SK-N-SH treated with all-trans-retinoic acid at 6 μM for 48 hours (cell line): ENCODE measurements around the gene VIM.

ENCODE experiments used
- ATAC-seq: fragments of 200-7000 bp; cut with Tn5 transposase; 3 replicates; pipeline ENCODE4 v1.9.1; 2020; ENCODE audit warnings: mild to moderate bottlenecking, moderate library complexity
- ARNTL ChIP-seq: fragments of 450-650 bp; formaldehyde crosslinking; IDR thresholded peaks from 2 replicates; pipeline ENCODE4 v1.5.0; 2020; ENCODE audit warnings: low read depth, mild to moderate bottlenecking, moderate library complexity, borderline replicate concordance
- BACH2 ChIP-seq: fragments of 250-450 bp; sonication (Bioruptor Pico); IDR thresholded peaks from 2 replicates; pipeline ENCODE4 v1.9.0; 2021; ENCODE audit warnings: mild to moderate bottlenecking, borderline replicate concordance
- CREB5 ChIP-seq: fragments of 250-450 bp; sonication (Bioruptor Pico); IDR thresholded peaks from 2 replicates; pipeline ENCODE4 v1.5.1; 2020; ENCODE audit warnings: low read depth, mild to moderate bottlenecking, moderate library complexity
- CSDC2 ChIP-seq: fragments of 250-450 bp; sonication (Bioruptor Pico); IDR thresholded peaks from 2 replicates; pipeline ENCODE4 v1.5.0; 2020; ENCODE audit warnings: mild to moderate bottlenecking, moderate library complexity
- CSRNP3 ChIP-seq: fragments of 250-450 bp; sonication (Bioruptor Pico); IDR thresholded peaks from 2 replicates; pipeline ENCODE4 v1.5.1; 2021; ENCODE audit warnings: mild to moderate bottlenecking, moderate library complexity
- ESRRG ChIP-seq: fragments of 250-450 bp; sonication (Bioruptor Pico); IDR thresholded peaks from 2 replicates; pipeline ENCODE4 v1.6.1; 2021; ENCODE audit warnings: mild to moderate bottlenecking
- GLIS3 ChIP-seq: fragments of 250-450 bp; sonication (Bioruptor Pico); IDR thresholded peaks from 2 replicates; pipeline ENCODE4 v1.5.0; 2020; ENCODE audit warnings: mild to moderate bottlenecking, moderate library complexity
- OSR1 ChIP-seq: fragments of 250-450 bp; sonication (Bioruptor Pico); IDR thresholded peaks from 2 replicates; pipeline ENCODE4 v1.8.0; 2022; ENCODE audit warnings: moderate library complexity, mild to moderate bottlenecking, inconsistent platforms
- PATZ1 ChIP-seq: fragments of 250-450 bp; sonication (Bioruptor Pico); IDR thresholded peaks from 2 replicates; pipeline ENCODE4 v1.8.0; 2020; ENCODE audit warnings: mild to moderate bottlenecking, moderate library complexity, borderline replicate concordance
- POU6F1 ChIP-seq: fragments of 250-450 bp; sonication (Bioruptor Pico); IDR thresholded peaks from 2 replicates; pipeline ENCODE4 v1.8.0; 2021; ENCODE audit warnings: low read depth, mild to moderate bottlenecking, moderate library complexity, borderline replicate concordance
- PPARA ChIP-seq: fragments of 250-450 bp; sonication (Bioruptor Pico); IDR thresholded peaks from 2 replicates; pipeline ENCODE4 v1.5.0; 2020; ENCODE audit warnings: mild to moderate bottlenecking, borderline replicate concordance
- SNAI2 ChIP-seq: fragments of 250-450 bp; sonication (Bioruptor Pico); IDR thresholded peaks from 2 replicates; pipeline ENCODE4 v1.5.0; 2020; ENCODE audit warnings: mild to moderate bottlenecking, moderate library complexity
- TCF4 ChIP-seq: fragments of 250-450 bp; sonication (Bioruptor Pico); IDR thresholded peaks from 2 replicates; pipeline ENCODE4 v1.8.0; 2021; ENCODE audit warnings: mild to moderate bottlenecking, moderate library complexity, borderline replicate concordance
- TSHZ2 ChIP-seq: fragments of 250-450 bp; sonication (Bioruptor Pico); IDR thresholded peaks from 2 replicates; pipeline ENCODE4 v1.5.0; 2020; ENCODE audit warnings: mild to moderate bottlenecking, moderate library complexity
- ZC3H10 ChIP-seq: fragments of 250-450 bp; sonication (Bioruptor Pico); IDR thresholded peaks from 2 replicates; pipeline ENCODE4 v1.5.1; 2021; ENCODE audit warnings: mild to moderate bottlenecking, moderate library complexity
- ZFP3 ChIP-seq: fragments of 250-450 bp; sonication (Bioruptor Pico); IDR thresholded peaks from 2 replicates; pipeline ENCODE4 v1.5.0; 2020; ENCODE audit warnings: mild to moderate bottlenecking, moderate library complexity
- ZFP30 ChIP-seq: fragments of 450-650 bp; formaldehyde crosslinking; IDR thresholded peaks from 2 replicates; pipeline ENCODE4 v1.5.0; 2022; ENCODE audit warnings: mild to moderate bottlenecking, moderate library complexity
- ZNF565 ChIP-seq: fragments of 450-650 bp; formaldehyde crosslinking; conservative IDR thresholded peaks from 2 replicates; pipeline ENCODE4 v1.5.0; 2020; ENCODE audit warnings: low read depth, mild to moderate bottlenecking, moderate library complexity
- ZNF70 ChIP-seq: fragments of 450-650 bp; formaldehyde crosslinking; IDR thresholded peaks from 2 replicates; pipeline ENCODE4 v1.5.0; 2020; ENCODE audit warnings: mild to moderate bottlenecking, moderate library complexity

Gene VIM

GRCh38 chr10:17217631-17218232 lies 10.3 kb upstream of the VIM start:
- TF ChIP-seq CSRNP3 (CRISPR knock-in tag) (no peak), PATZ1 (CRISPR knock-in tag) (no peak), CREB5 (CRISPR knock-in tag) (no peak), OSR1 (CRISPR knock-in tag) (no peak), BACH2 (CRISPR knock-in tag) (no peak), POU6F1 (CRISPR knock-in tag) (no peak), ZC3H10 (CRISPR knock-in tag) (no peak), TSHZ2 (CRISPR knock-in tag) (no peak), ESRRG (no peak), SNAI2 (CRISPR knock-in tag) (no peak), ARNTL (CRISPR knock-in tag) (no peak), ZNF565 (CRISPR knock-in tag) (no peak), ZNF70 (CRISPR knock-in tag) (no peak), GLIS3 (CRISPR knock-in tag) (no peak), ZFP3 (CRISPR knock-in tag) (no peak), ZFP30 (CRISPR knock-in tag) (no peak)
- no peak for ATAC-seq

GRCh38 chr10:17219024-17219423 lies 9.0 kb upstream of the VIM start:
- ATAC-seq, result no peak

GRCh38 chr10:17220652-17221100 lies 7.4 kb upstream of the VIM start:
- ATAC-seq, result no peak
- no peak for TF ChIP-seq TCF4 (CRISPR knock-in tag)
- TF ChIP-seq ESRRG, result no peak
- TF ChIP-seq PATZ1 (CRISPR knock-in tag), result no peak
- TF ChIP-seq ZFP30 (CRISPR knock-in tag), result no peak
- no peak for TF ChIP-seq CSDC2
- no peak for TF ChIP-seq ZNF565 (CRISPR knock-in tag)
- no peak for TF ChIP-seq OSR1 (CRISPR knock-in tag)
- no peak for TF ChIP-seq TSHZ2 (CRISPR knock-in tag)
- no peak for TF ChIP-seq CREB5 (CRISPR knock-in tag)
- TF ChIP-seq ZFP3 (CRISPR knock-in tag), result no peak
- no peak for TF ChIP-seq CSRNP3 (CRISPR knock-in tag)

More at GRCh38 chr10:17219024-17219423, 9.0 kb upstream of the VIM start:
- TF ChIP-seq ZFP30 (CRISPR knock-in tag), result no peak
- TF ChIP-seq BACH2 (CRISPR knock-in tag), result no peak
- TF ChIP-seq OSR1 (CRISPR knock-in tag), result no peak
- TF ChIP-seq PPARA (CRISPR knock-in tag), result no peak
